Dendritic cell treated with granulocyte-macrophage colony-stimulating factor and Interleukin-4, amounts not matched to agents 40 ng/mL and 50 ng/mL, for 4 days (primary cell): Measurements from ENCODE around the gene CNST.

Experiments used
- H3K27ac Mint-ChIP-seq: one replicate; pipeline ENCODE4 v1.8.0; 2022; ENCODE audit warnings: mild to moderate bottlenecking, mixed read lengths
- H3K27me3 Mint-ChIP-seq: one replicate; pipeline ENCODE4 v1.8.0; 2022; ENCODE audit warnings: mild to moderate bottlenecking, mixed read lengths
- H3K36me3 Mint-ChIP-seq: one replicate; pipeline ENCODE4 v1.8.0; 2022; ENCODE audit warnings: low read depth, mixed read lengths
- H3K4me1 Mint-ChIP-seq: one replicate; pipeline ENCODE4 v1.8.0; 2022; ENCODE audit warnings: low read depth, mixed read lengths
- H3K4me3 Mint-ChIP-seq: one replicate; pipeline ENCODE4 v1.8.0; 2022; ENCODE audit warnings: mild to moderate bottlenecking, moderate library complexity, mixed read lengths
- H3K9me3 Mint-ChIP-seq: one replicate; pipeline ENCODE4 v1.8.0; 2022; ENCODE audit warnings: mixed read lengths
- intact Hi-C: fragments of 100-400 bp; cut with micrococcal nuclease; formaldehyde crosslinking; loops from one replicate; pipeline ENCODE4 v1.15.0; 2022

Gene CNST

GRCh38 chr1:246661451-246661850 is 95.2 kb downstream of the CNST start:
- Mint-ChIP-seq H3K9me3 (no peaks in the 10 kb centered on the region), H3K4me1 (no peaks in the 10 kb centered on the region), H3K36me3 (peaks cover 52% of the 10 kb centered on the region), H3K27me3 (no peaks in the 10 kb centered on the region), H3K4me3 (no peak overlapping the region), H3K27ac (no peak overlapping the region)
- intact Hi-C loops: no loop called here

- no peaks in the 10 kb centered on the region for H3K9me3 Mint-ChIP-seq
- peaks cover 36% of the 10 kb centered on the region for H3K36me3 Mint-ChIP-seq
- H3K27me3 Mint-ChIP-seq: no peaks in the 10 kb centered on the region
- intact Hi-C loops: no loop called here
- H3K27ac Mint-ChIP-seq: no peak overlapping the region
- no peaks in the 10 kb centered on the region for H3K4me1 Mint-ChIP-seq
- H3K4me3 Mint-ChIP-seq: no peak overlapping the region
Measured at GRCh38 chr1:246667773-246668172, 101.5 kb downstream of the CNST start.

- no peak overlapping the region for H3K4me3 Mint-ChIP-seq
- no peaks in the 10 kb centered on the region for H3K9me3 Mint-ChIP-seq
- peaks cover 36% of the 10 kb centered on the region for H3K36me3 Mint-ChIP-seq
- intact Hi-C loops: no loop called here
- H3K27ac Mint-ChIP-seq: no peak overlapping the region
- H3K4me1 Mint-ChIP-seq: no peaks in the 10 kb centered on the region
- H3K27me3 Mint-ChIP-seq: no peaks in the 10 kb centered on the region
Measured at GRCh38 chr1:246669659-246670058, 103.4 kb downstream of the CNST start.

GRCh38 chr1:246674049-246674448 is 107.8 kb downstream of the CNST start:
- H3K9me3 Mint-ChIP-seq: no peaks in the 10 kb centered on the region
- no peaks in the 10 kb centered on the region for H3K27me3 Mint-ChIP-seq
- no peak overlapping the region for H3K4me3 Mint-ChIP-seq
- H3K27ac Mint-ChIP-seq: no peak overlapping the region
- intact Hi-C loops: no loop called here
- H3K36me3 Mint-ChIP-seq: peaks cover 7% of the 10 kb centered on the region
- no peaks in the 10 kb centered on the region for H3K4me1 Mint-ChIP-seq

GRCh38 chr1:246677842-246678241 is 111.6 kb downstream of the CNST start:
- intact Hi-C loops: no loop called here
- Mint-ChIP-seq H3K27me3 (no peaks in the 10 kb centered on the region), H3K4me3 (no peak overlapping the region), H3K36me3 (no peaks in the 10 kb centered on the region), H3K27ac (no peak overlapping the region), H3K9me3 (no peaks in the 10 kb centered on the region), H3K4me1 (no peaks in the 10 kb centered on the region)

GRCh38 chr1:246678816-246679793 is 112.8 kb downstream of the CNST start:
- no peak overlapping the region for H3K4me3 Mint-ChIP-seq
- H3K4me1 Mint-ChIP-seq: no peaks in the 10 kb centered on the region
- no peak overlapping the region for H3K27ac Mint-ChIP-seq
- no peaks in the 10 kb centered on the region for H3K36me3 Mint-ChIP-seq
- H3K9me3 Mint-ChIP-seq: no peaks in the 10 kb centered on the region
- intact Hi-C loops: no loop called here
- no peaks in the 10 kb centered on the region for H3K27me3 Mint-ChIP-seq

GRCh38 chr1:246679794-246680177 is 113.5 kb downstream of the CNST start:
- Mint-ChIP-seq H3K4me3 (no peak overlapping the region), H3K36me3 (no peaks in the 10 kb centered on the region), H3K27me3 (no peaks in the 10 kb centered on the region), H3K27ac (no peak overlapping the region), H3K4me1 (no peaks in the 10 kb centered on the region), H3K9me3 (no peaks in the 10 kb centered on the region)
- intact Hi-C loops: no loop called here

- no peaks in the 10 kb centered on the region for H3K9me3 Mint-ChIP-seq
- no peak overlapping the region for H3K27ac Mint-ChIP-seq
- no peaks in the 10 kb centered on the region for H3K4me1 Mint-ChIP-seq
- H3K36me3 Mint-ChIP-seq: no peaks in the 10 kb centered on the region
- intact Hi-C loops: no loop called here
- H3K27me3 Mint-ChIP-seq: no peaks in the 10 kb centered on the region
- no peak overlapping the region for H3K4me3 Mint-ChIP-seq
Measured at GRCh38 chr1:246680190-246680589, 113.9 kb downstream of the CNST start.

GRCh38 chr1:246680696-246681130 is 114.5 kb downstream of the CNST start:
- Mint-ChIP-seq H3K27me3 (no peaks in the 10 kb centered on the region), H3K27ac (no peak overlapping the region), H3K9me3 (no peaks in the 10 kb centered on the region), H3K4me3 (no peak overlapping the region), H3K36me3 (no peaks in the 10 kb centered on the region), H3K4me1 (no peaks in the 10 kb centered on the region)
- intact Hi-C loops: no loop called here

- no peak overlapping the region for H3K4me3 Mint-ChIP-seq
Measured at GRCh38 chr1:246681900-246682895, 115.9 kb downstream of the CNST start.

GRCh38 chr1:246683521-246683920 is 117.3 kb downstream of the CNST start:
- H3K9me3 Mint-ChIP-seq: no peaks in the 10 kb centered on the region
- intact Hi-C loops: no loop called here
- no peaks in the 10 kb centered on the region for H3K4me1 Mint-ChIP-seq
- H3K27ac Mint-ChIP-seq: no peak overlapping the region
- H3K36me3 Mint-ChIP-seq: no peaks in the 10 kb centered on the region
- H3K4me3 Mint-ChIP-seq: no peak overlapping the region
- no peaks in the 10 kb centered on the region for H3K27me3 Mint-ChIP-seq

More at GRCh38 chr1:246681900-246682895, 115.9 kb downstream of the CNST start:
- intact Hi-C loops: no loop called here
- no peak overlapping the region for H3K27ac Mint-ChIP-seq
- H3K36me3 Mint-ChIP-seq: no peaks in the 10 kb centered on the region
- no peaks in the 10 kb centered on the region for H3K27me3 Mint-ChIP-seq
- H3K9me3 Mint-ChIP-seq: no peaks in the 10 kb centered on the region
- H3K4me1 Mint-ChIP-seq: no peaks in the 10 kb centered on the region

GRCh38 chr1:246687002-246687401 is 120.7 kb downstream of the CNST start:
- intact Hi-C loops: no loop called here

GRCh38 chr1:246689409-246690008 is 123.3 kb downstream of the CNST start:
- peaks cover 3% of the 10 kb centered on the region for H3K4me1 Mint-ChIP-seq
- no peaks in the 10 kb centered on the region for H3K36me3 Mint-ChIP-seq
- intact Hi-C loops: loop anchor here (1.0 kb wide), 2 partner anchors 10 to 64 kb away; no protein-coding TSS in a partner anchor
- peak overlapping the region; percentile 52 for H3K4me3 Mint-ChIP-seq
- H3K27ac Mint-ChIP-seq: no peak overlapping the region
- peaks cover 15% of the 10 kb centered on the region for H3K9me3 Mint-ChIP-seq
- peaks cover 2% of the 10 kb centered on the region for H3K27me3 Mint-ChIP-seq

More at GRCh38 chr1:246687002-246687401, 120.7 kb downstream of the CNST start:
- H3K36me3 Mint-ChIP-seq: no peaks in the 10 kb centered on the region
- H3K27me3 Mint-ChIP-seq: peaks cover 2% of the 10 kb centered on the region
- no peaks in the 10 kb centered on the region for H3K4me1 Mint-ChIP-seq
- no peak overlapping the region for H3K4me3 Mint-ChIP-seq
- no peak overlapping the region for H3K27ac Mint-ChIP-seq
- no peaks in the 10 kb centered on the region for H3K9me3 Mint-ChIP-seq
